HG02840 (cell line): Measurements from ENCODE around the gene RRP9.

Experiments used
- ATAC-seq: cut with Tn5 transposase; IDR thresholded peaks from one replicate; pipeline ENCODE4 v1.9.1; 2021; ENCODE audit warnings: mild to moderate bottlenecking, moderate library complexity, moderate number of reproducible peaks; ENCODE audit not compliant: unreplicated experiment, low FRiP score

RRP9 gene

GRCh38 chr3:51974277-51974962 is 32.7 kb upstream of the RRP9 start:
- no peak for ATAC-seq

GRCh38 chr3:51971350-51971749 is 29.6 kb upstream of the RRP9 start:
- ATAC-seq = no peak

DNA sequence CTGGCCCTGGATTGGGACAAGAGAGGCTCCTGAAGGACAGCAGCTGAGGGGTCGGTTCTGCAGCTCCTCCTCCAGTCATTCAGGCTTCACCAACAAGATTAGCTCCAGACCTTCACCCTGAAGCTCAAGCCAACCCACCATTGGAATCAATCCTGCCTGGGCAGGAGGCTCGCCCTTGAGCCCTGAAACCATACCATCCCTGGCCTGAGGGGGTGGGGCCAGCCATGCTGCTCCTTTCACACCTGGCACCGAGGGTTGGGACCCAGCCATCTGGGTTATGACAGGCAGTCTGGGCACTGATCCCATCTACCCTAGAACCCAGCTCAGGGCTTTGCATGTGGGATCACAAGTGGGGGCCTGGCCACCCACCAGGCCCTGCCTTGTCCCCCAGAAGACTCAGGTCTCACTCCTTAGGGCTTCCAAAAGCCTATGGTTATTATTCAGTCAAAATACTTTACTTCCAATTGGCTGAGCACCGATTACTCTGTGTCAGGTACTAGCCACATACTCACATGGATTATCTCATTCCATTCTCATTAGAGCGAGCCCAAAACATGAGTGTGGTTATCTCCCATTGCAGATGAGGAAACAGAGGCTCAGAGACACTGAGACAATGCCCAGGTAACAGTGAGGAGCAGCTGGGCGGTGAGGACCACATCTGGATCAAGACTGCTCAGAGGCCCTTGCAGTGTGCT is 29.0 kb upstream of the RRP9 start:
- ATAC-seq = no peak

GRCh38 chr3:51969841-51970240 is 28.1 kb upstream of the RRP9 start:
- ATAC-seq = no peak

GRCh38 chr3:51968883-51969678 is 27.4 kb upstream of the RRP9 start:
- ATAC-seq = no peak

DNA sequence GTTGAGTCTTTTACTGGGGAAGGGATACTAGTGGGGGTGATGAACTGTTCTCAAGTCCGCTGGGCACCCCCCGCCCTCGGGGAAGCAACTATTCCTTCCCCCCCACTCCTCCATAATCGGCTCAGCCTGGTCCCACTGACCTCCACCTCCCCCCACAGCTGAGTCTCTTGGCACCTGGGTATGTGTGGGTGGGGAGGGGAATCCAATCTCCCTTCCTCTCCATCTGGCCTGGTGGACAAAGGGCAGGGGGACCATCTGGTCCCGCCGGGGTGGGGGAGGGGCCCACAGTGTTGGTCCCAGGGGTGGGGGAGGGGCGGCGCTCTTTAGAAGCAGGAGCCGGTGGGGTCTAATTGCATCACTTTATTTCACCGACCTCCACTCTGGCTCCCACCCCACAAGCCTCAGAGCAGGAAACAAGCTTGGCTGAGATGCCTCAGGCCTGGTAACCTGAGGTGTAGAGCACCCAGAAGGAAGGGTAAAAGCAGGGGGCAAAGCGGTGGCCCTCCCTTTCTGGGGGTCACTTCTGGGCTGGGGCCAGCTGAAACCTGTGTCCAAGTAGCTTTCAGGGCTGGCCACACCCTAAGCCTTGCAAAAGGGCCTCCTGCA is 26.6 kb upstream of the RRP9 start:
- ATAC-seq = no peak

GRCh38 chr3:51967384-51968169 is 25.9 kb upstream of the RRP9 start, which contains the start of gene PCBP4:
PCBP4 (minus strand) TSS chr3:51967454; CDS start chr3:51961240, 6,214 bp downstream.
- no peak for ATAC-seq

DNA sequence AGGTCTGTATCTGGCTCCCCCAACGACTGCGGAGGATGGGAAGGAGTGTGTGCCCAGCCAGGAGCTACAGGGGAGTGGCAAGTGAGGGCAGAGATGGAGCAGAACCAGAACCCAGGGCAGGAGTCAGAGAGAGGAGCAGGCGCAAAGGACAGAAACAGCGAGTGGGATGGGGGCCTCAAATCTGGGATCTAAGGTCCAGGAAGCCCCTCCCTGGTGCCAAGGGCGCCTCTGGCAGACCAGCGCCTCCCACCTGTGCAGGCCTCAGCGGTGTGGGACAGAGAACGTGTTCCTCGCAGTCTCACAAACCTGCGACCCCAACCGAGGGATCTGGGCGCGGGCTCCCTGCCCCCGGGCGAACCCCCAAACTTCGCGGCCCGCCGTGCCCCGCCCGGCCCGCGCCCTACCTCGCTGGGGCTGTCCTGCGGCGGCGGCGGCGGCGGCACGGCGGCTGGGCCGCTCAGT is 25.2 kb upstream of the RRP9 start:
- no peak for ATAC-seq

GRCh38 chr3:51966486-51966885 is 24.8 kb upstream of the RRP9 start:
- ATAC-seq = no peak

DNA sequence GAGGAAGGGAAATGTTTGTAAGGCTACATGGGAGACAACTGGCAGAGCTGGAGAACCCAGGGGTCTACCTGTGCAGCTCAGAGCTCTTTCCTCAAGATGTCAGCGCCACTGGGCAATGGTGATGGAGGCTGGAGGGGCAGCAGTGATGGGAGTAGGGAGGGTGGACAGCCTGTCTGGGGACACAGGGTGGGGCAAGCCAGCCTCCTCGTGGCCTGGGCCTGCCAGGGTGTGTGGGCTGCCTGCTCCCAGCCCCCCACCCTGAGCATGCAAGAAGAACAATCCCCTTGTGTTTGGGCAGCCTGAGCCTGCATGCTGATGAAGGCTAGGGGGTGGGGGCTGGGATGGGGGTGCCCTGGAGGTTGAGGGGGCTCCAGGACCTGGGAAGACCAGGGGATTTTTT is 24.3 kb upstream of the RRP9 start:
- ATAC-seq = no peak

GRCh38 chr3:51964521-51964920 is 22.8 kb upstream of the RRP9 start:
- no peak for ATAC-seq

DNA sequence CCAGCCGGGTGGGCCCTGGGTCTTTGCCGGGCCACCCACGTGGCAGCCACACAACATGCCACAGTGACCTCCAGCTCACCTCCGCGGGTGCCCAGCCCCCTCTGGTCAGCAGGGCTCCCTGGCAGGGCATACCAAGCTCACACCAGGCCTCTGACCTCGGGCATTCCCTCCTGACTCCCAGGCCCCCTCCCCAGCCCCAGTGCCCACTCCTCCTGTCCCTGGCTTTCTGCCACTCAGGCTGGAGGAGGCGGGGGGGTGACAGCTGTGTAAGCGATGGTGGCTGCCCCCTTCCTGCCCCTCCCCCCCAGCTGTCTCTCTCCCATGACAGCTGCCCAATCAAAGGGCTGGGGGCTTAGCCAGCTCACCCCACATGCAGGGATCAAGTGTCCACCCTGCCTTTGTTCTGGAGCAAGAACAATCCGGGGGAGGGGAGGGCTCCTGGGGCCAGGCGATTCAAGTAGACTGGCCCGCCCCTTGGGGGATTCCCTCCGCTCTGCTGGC is 22.3 kb upstream of the RRP9 start:
- ATAC-seq = no peak

DNA sequence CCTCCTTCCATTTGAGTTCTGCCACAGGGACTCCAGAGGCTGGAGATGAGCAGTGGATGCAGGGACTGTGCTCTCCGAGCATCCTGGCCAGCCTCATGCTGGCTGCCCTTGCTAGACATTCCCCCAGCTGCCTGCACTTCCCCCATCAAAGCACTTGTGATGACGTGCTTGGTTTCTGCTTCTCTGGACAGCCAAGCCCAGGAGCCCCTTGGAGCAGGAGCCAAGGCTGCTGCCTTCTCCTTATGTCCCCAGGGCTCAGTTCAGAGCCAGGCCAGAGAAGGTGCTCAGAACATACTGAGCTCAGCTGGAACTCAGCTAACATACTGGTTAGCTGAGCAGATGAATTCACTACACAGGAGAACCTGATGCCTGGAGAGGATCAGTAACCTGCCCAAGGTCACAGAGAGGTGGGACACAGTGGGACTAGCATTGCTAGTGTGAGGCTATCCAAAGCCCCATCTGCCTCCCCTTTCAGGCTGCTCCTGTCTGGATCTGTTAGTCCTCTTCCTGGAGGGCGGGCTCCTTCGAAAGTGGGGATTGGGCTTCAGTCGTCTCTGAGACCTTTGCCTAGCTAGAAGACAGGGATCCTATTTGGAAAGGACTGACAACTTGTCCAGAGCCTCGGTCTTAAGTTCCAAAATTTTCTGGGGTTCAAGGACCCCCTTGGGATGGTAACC is 21.3 kb upstream of the RRP9 start:
- ATAC-seq = no peak

- no peak for ATAC-seq
Observed at GRCh38 chr3:51961602-51962569, 20.2 kb upstream of the RRP9 start.

GRCh38 chr3:51961011-51961410 is 19.3 kb upstream of the RRP9 start:
- ATAC-seq = no peak

- ATAC-seq = no peak
Observed at GRCh38 chr3:51960386-51960785, 18.7 kb upstream of the RRP9 start.

DNA sequence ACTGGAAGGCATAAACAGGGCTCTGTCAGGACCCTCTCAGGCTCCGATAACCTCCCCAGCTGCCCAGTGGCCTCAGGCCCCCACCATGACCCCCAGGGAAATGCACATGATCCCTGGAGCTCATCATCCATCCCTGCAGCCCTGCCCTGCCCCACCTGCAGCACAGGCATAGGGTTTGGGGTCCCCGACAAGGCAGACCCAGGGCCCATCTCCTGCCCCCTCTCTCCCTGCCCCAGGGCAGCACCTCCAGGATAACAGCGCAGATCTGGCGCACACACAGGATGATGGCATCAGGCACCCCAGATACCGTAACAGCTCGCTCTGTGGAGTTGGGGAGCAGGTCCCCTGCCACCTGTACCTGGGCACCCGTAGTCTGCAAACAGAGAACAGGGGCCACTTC is 17.9 kb upstream of the RRP9 start:
- no peak for ATAC-seq
